K562 (cell line): ENCODE measurements around the gene SLC1A2. TPM values are rescaled to one million over a fixed set of nuclear protein-coding genes. Genes with fewer than 3 reads are reported as not detected.

Experiments
- ATAC-seq: fragments of 200-7000 bp; cut with Tn5 transposase; 3 replicates; pipeline ENCODE4 v1.9.1; 2020; ENCODE audit warnings: moderate library complexity
- BruUV-seq: library from RNA; stranded (reverse); fragments of 400-500 nt; replicated peaks from 2 replicates; lab custom pipeline; 2021; lab: Mats Ljungman, UMichigan
- CTCF ChIA-PET: fragments of 300-600 bp; formaldehyde crosslinking; extraction: SDS; loops from one replicate; lab custom pipeline; 2021; ENCODE audit warnings: low intra/inter-chr PET ratio; lab: Yijun Ruan, JAX
- POLR2A ChIA-PET: fragments of 300-600, 350-650 bp; sonication (Branson Sonifier 250); formaldehyde crosslinking; extraction: SDS; loops from one replicate; lab custom pipeline; 2021; ENCODE audit warnings: antibody characterized with exemption, inconsistent platforms; lab: Yijun Ruan, JAX
- DNase-seq, 4 experiments: peaks; one replicate each; pipeline versions ENCODE4 v3.0.0 to v3.0.0-alpha.2; 2011 to 2018; ENCODE audit warnings: low spot score in 3 of 4, mixed read lengths in 3 of 4; ENCODE audit errors: extremely low read depth in 1 of 4
- FAIRE-seq: peaks from 2 replicates; lab custom pipeline; 2011; peaks lifted over from hg19 to GRCh38; lab: Jason Lieb, UNC
- H2AFZ ChIP-seq: 2 replicates; pipeline ENCODE4 v1.6.0; 2011; ENCODE audit warnings: low read depth, low read length, control low read depth, inconsistent platforms
- H3K27ac ChIP-seq: fragments of 200-600 bp; 3 replicates; pipeline ENCODE4 v1.8.0; 2011; ENCODE audit warnings: low read depth, mild to moderate bottlenecking, control low read depth, inconsistent platforms, low read length, moderate library complexity, mixed read lengths; ENCODE audit errors: extremely low read depth
- H3K27me3 ChIP-seq, 2 experiments: fragments of 300-600 bp in 1 of 2; 2 replicates in 1 of 2; 3 replicates in 1 of 2; pipeline versions ENCODE4 v1.6.0 to v1.8.0; 2011; ENCODE audit warnings: inconsistent platforms in 2 of 2, low read length in 2 of 2, mild to moderate bottlenecking in 1 of 2, mixed read lengths in 1 of 2, moderate library complexity in 1 of 2; ENCODE audit not compliant: control insufficient read depth in 2 of 2, insufficient read depth in 2 of 2
- H3K36me3 ChIP-seq: fragments of 300-600 bp; 3 replicates; pipeline ENCODE4 v1.8.0; 2011; ENCODE audit warnings: mild to moderate bottlenecking, low read length, inconsistent platforms; ENCODE audit not compliant: control insufficient read depth, insufficient read depth
- H3K4me1 ChIP-seq, 2 experiments: fragments of 200-600 bp in 1 of 2; replicated peaks in 1 of 2; 2 replicates in 1 of 2; 3 replicates in 1 of 2; pipeline versions ENCODE4 v1.5.1 to v1.8.0; 2011; ENCODE audit warnings: inconsistent platforms in 2 of 2, low read length in 2 of 2, mild to moderate bottlenecking in 1 of 2, mixed read lengths in 1 of 2, moderate library complexity in 1 of 2; ENCODE audit not compliant: control insufficient read depth in 2 of 2, insufficient read depth in 2 of 2
- H3K4me2 ChIP-seq: 2 replicates; pipeline ENCODE4 v1.6.1; 2011; ENCODE audit warnings: low read length, control low read depth, inconsistent platforms, mixed read lengths; ENCODE audit not compliant: insufficient read depth
- H3K4me3 ChIP-seq: fragments of 200-600 bp; sonication (generic), shearing (Covaris generic); 2 replicates; pipeline ENCODE4 v1.5.1; 2016; ENCODE audit warnings: control low read depth, inconsistent platforms
- H3K79me2 ChIP-seq: fragments of 200-600 bp; 3 replicates; pipeline ENCODE4 v1.8.0; 2011; ENCODE audit warnings: low read length, inconsistent platforms; ENCODE audit not compliant: control insufficient read depth, insufficient read depth
- H3K9ac ChIP-seq, 2 experiments: 2 replicates each; pipeline versions ENCODE4 v1.6.0 to v1.6.1; 2011; ENCODE audit warnings: low read depth in 2 of 2, low read length in 2 of 2, control low read depth in 1 of 2, inconsistent platforms in 1 of 2, mild to moderate bottlenecking in 1 of 2, mixed read lengths in 1 of 2; ENCODE audit not compliant: insufficient read depth in 1 of 2
- H3K9me1 ChIP-seq: one replicate; pipeline ENCODE4 v1.6.0; 2011; ENCODE audit warnings: inconsistent platforms, mild to moderate bottlenecking, low read length, moderate library complexity; ENCODE audit not compliant: control insufficient read depth, insufficient read depth
- H3K9me3 ChIP-seq: replicated peaks from 2 replicates; pipeline ENCODE4 v1.5.1; 2011; ENCODE audit warnings: low read depth, low read length, inconsistent platforms; ENCODE audit not compliant: control insufficient read depth, insufficient read depth
- H4K20me1 ChIP-seq: replicated peaks from 2 replicates; pipeline ENCODE4 v1.6.1; 2011; ENCODE audit warnings: low read length, inconsistent platforms, mixed read lengths; ENCODE audit not compliant: control insufficient read depth, insufficient read depth
- BHLHE40 ChIP-seq: IDR thresholded peaks from 2 replicates; pipeline ENCODE4 v1.6.1; 2011; ENCODE audit warnings: low read length, improper control_type of control experiment
- ELF1 ChIP-seq: fragments of 200-800 bp; sonication (Bioruptor generic); IDR thresholded peaks from 2 replicates; pipeline ENCODE4 v1.6.1; 2016; ENCODE audit warnings: missing genetic modification characterization, missing compliant biosample characterization
- ETS2 ChIP-seq: IDR thresholded peaks from 2 replicates; pipeline ENCODE4 v1.6.1; 2016; ENCODE audit warnings: borderline replicate concordance, missing genetic modification characterization, mild to moderate bottlenecking, moderate library complexity, missing compliant biosample characterization; ENCODE audit not compliant: poor library complexity, severe bottlenecking
- NFRKB ChIP-seq: fragments of 450-650 bp; IDR thresholded peaks from 2 replicates; pipeline ENCODE4 v1.6.1; 2016; ENCODE audit warnings: low read depth
- RBM34 ChIP-seq: fragments of 200-400 bp; formaldehyde crosslinking; IDR thresholded peaks from 2 replicates; pipeline ENCODE4 v1.6.1; 2018; ENCODE audit warnings: low read length, borderline replicate concordance; ENCODE audit not compliant: insufficient read depth
- RFX1 ChIP-seq: fragments of 450-650 bp; IDR thresholded peaks from 2 replicates; pipeline ENCODE4 v1.6.1; 2016; ENCODE audit warnings: mild to moderate bottlenecking, moderate library complexity
- THRAP3 ChIP-seq: fragments of 450-650 bp; IDR thresholded peaks from 2 replicates; pipeline ENCODE4 v1.6.1; 2016; ENCODE audit warnings: mild to moderate bottlenecking, inconsistent platforms, borderline replicate concordance
- ZNF785 ChIP-seq: fragments of 250-450 bp; sonication (Bioruptor Pico); IDR thresholded peaks from 2 replicates; pipeline ENCODE4 v1.4.0; 2020; ENCODE audit warnings: mild to moderate bottlenecking
- WGBS: fragments of 100-300 bp; shearing (Covaris generic); methylation state at CpG from one replicate; pipeline ENCODE4 v1.1.6; 2016; ENCODE audit warnings: low coverage, mixed read lengths; ENCODE audit not compliant: insufficient coverage; ENCODE audit errors: missing lambda C conversion rate; 5-methylcytosine and 5-hydroxymethylcytosine counted together
- in situ Hi-C: fragments of 300-500 bp; cut with MboI; formaldehyde crosslinking; loops from 4 replicates; pipeline ENCODE4 v1.15.0; 2018; ENCODE audit warnings: inconsistent platforms, mixed read lengths
- intact Hi-C: fragments of 100-400 bp; cut with micrococcal nuclease; formaldehyde crosslinking; loops from 2 replicates; pipeline ENCODE4 v1.14.2; 2022
- polyA plus RNA-seq, 8 experiments: library from polyadenylated mRNA; depleted of rRNA in 4 of 8; stranded (reverse) in 5 of 8; unstranded in 3 of 8; fragments of >200 nt; fragmentation: Nextera tagmentation in 2 of 8; fragmentation: Illumina TruSeq in 1 of 8; extraction: Ambion mirVana in 2 of 8; extraction: Trizol in 1 of 8; gene quantifications; 2 replicates each; pipeline versions ENCODE4 v1.2.1 to v1.2.3, GENCODE V29; 2011 to 2014; ENCODE audit warnings: inconsistent platforms in 1 of 8, missing spikeins in 1 of 8
- total RNA-seq, 7 experiments: library from RNA; depleted of rRNA in 6 of 7; stranded (reverse); fragments of >200 nt in 6 of 7; fragmentation: Illumina TruSeq in 2 of 7; extraction: Trizol in 2 of 7; gene quantifications; 2 replicates each; pipeline versions ENCODE4 v1.2.1 to v1.2.3, GENCODE V29; 2011 to 2021; ENCODE audit warnings: low replicate concordance in 1 of 7
- TF ChIP-seq, protein P1 (sequence below): sonication (generic); formaldehyde crosslinking; IDR thresholded peaks from 2 replicates; pipeline ENCODE4 v1.8.0; 2022; ENCODE audit warnings: mild to moderate bottlenecking, low read depth, missing genetic modification reagents

Gene SLC1A2
- total and polyA plus RNA-seq, 9 of the 15 experiments (the other 6 are each of a cell fraction or from before 2014, with no cell fraction given): 0.03 to 0.07 (median 0.04) TPM; not detected in 5

DNA sequence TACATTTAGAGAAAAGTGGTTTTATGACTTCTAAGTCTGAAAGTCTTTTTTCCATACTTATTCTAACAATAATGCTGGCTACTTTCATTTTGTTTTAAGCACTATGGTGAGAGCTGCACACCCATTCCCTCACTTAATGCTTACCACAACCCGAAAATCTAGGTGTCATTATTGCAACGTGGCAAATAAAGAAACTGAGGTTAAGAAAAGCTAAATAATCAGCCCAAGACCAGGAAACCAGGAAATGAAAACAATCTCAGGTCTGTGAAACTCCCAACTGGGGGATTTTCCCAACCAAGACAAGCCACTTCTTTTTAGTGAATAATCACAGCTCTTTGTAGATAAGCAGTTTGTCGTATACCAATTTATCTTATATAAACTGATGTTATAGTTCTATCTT is 126.3 kb downstream of the SLC1A2 start:
- 0% methylated on average over 3 of the region's 3 CpGs for WGBS
- H3K27ac ChIP-seq: no peak overlapping the region
- H3K4me3 ChIP-seq: no peak overlapping the region
- H3K9ac ChIP-seq: no peak overlapping the region
- H3K9me3 ChIP-seq: no peaks in the 10 kb centered on the region
- no peak overlapping the region for H3K4me2 ChIP-seq
- ATAC-seq: no peak
- H3K79me2 ChIP-seq: no peaks in the 10 kb centered on the region
- POLR2A ChIA-PET: interaction anchor here (0.7 kb wide), 1 partner anchor 8 kb away, joined by 3 read pairs; no protein-coding TSS in a partner anchor
- no peak for TF ChIP-seq THRAP3
- TF ChIP-seq, all 486 proteins: peak for 0
- DNase-seq (no peak), FAIRE-seq (no peak)
- no peaks in the 10 kb centered on the region for H3K9me1 ChIP-seq
- CTCF ChIA-PET: no interaction called here
- in situ Hi-C loops (no loop called here), intact Hi-C loops (no loop called here)
- no peaks in the 10 kb centered on the region for H3K4me1 ChIP-seq
- H4K20me1 ChIP-seq: no peaks in the 10 kb centered on the region
- H3K27me3 ChIP-seq: no peaks in the 10 kb centered on the region; a peak in 2 of 5 replicates
- no peak overlapping the region for H2AFZ ChIP-seq
- no peaks in the 10 kb centered on the region for H3K36me3 ChIP-seq
- no TSS peak for BruUV-seq

DNA sequence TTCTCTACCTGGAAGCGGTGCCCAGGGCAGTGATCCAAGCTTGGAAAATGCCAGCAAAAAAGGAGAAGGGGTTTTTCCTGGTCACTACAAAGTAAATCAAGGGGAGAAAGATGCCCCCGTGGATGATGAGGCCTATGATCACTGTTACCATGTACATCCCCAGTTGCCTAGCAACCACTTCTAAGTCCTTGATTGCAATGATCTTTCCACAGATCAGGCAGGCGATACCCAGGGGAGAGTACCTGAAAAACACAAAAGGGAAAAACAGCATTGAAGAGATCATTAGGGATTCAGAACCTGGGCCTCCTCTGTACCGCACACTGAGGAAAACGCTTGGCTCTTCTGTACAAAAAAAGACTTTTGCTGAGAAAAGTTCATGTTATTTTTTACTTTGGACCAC is 127.1 kb downstream of the SLC1A2 start:
- no peak for ATAC-seq
- Histone ChIP-seq H3K9ac (no peak overlapping the region), H3K4me2 (no peak overlapping the region), H3K4me3 (no peak overlapping the region), H4K20me1 (no peaks in the 10 kb centered on the region), H3K27me3 (no peaks in the 10 kb centered on the region; a peak in 2 of 5 replicates), H2AFZ (no peak overlapping the region), H3K27ac (no peak overlapping the region), H3K4me1 (no peaks in the 10 kb centered on the region), H3K9me1 (no peaks in the 10 kb centered on the region), H3K79me2 (no peaks in the 10 kb centered on the region), H3K9me3 (no peaks in the 10 kb centered on the region), H3K36me3 (no peaks in the 10 kb centered on the region)
- no peak for FAIRE-seq
- in situ Hi-C loops: no loop called here
- ChIA-PET CTCF (no interaction called here), POLR2A (no interaction called here)
- intact Hi-C loops: no loop called here
- TF ChIP-seq RFX1 (peak; percentile 81), NFRKB (no peak), ETS2 (tag) (no peak), BHLHE40 (no peak), RBM34 (no peak), ELF1 (tag) (no peak), ZNF785 (CRISPR knock-in tag) (no peak)
- TF ChIP-seq, protein P1, sequence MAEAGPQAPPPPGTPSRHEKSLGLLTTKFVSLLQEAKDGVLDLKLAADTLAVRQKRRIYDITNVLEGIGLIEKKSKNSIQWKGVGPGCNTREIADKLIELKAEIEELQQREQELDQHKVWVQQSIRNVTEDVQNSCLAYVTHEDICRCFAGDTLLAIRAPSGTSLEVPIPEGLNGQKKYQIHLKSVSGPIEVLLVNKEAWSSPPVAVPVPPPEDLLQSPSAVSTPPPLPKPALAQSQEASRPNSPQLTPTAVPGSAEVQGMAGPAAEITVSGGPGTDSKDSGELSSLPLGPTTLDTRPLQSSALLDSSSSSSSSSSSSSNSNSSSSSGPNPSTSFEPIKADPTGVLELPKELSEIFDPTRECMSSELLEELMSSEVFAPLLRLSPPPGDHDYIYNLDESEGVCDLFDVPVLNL: no peak
- DNase-seq: no peak
- no TSS peak for BruUV-seq
- 0% methylated on average over 5 of the region's 5 CpGs for WGBS
